Measurements from ENCODE around the gene ZSWIM9. TPM values are rescaled to one million over a fixed set of nuclear protein-coding genes. Genes with fewer than 3 reads are reported as not detected.
A peak's percentile ranks its signal among the peaks of the same experiment; 100 is the strongest.

Gene ZSWIM9
- total RNA-seq, 1 donor from 2014 or later, result 6.6 TPM

DNA sequence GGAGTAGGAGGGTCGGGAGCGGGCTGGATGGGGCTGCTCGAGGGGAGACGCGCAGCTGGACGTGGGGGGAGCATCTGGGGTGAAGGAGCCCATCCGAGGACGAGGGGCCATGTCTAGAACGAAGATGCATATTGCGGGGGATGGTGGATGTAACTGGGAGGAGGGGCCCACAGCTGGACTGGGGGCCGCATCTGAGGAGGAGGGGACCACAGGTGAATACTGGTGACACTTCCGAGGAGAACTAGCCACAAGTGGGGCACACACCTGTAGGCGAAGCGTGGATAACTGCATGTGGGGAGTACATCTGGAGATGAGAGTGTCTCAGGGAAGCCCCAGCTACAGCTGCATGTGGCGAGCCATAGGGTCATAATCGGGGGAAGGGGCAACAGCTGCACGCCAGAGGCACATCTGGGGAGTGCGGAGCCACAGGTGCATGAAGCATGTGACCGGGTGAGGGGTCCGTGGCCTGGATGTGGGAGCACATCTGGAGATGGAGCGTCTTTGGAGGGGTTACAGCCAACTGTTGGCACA lies 402 bp downstream of the ZSWIM9 start:
- ATAC-seq (no peak), DNase-seq (ENCODE audit: missing footprints) (no peak)
- intact Hi-C loops (cut with DNase I), result loop anchor here (10.0 kb wide), 1 partner anchor 914 kb away; the partner anchor contains the start of gene SNRNP70

DNA sequence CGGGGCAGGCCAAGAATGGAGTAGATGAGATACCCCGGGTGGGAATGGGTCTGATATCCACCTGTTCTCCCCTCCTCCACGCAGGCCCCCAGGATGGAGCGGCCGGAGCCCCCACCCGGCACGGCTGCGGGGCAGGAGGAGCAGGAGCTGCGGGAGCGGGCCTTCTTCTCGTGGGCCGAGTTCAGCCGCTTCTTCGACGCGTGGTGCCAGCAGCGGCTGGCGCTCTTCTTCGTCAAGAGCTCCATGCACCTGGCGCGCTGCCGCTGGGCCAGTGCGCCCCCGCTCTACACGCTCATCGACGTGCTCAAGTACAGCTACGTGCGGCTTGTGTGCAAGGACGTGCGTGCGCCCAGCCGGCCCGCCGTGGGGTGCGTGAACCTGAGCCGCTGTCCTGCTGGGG lies 1.2 kb downstream of the ZSWIM9 start:
- ATAC-seq (no peak), DNase-seq (ENCODE audit: missing footprints) (no peak)
- intact Hi-C loops (cut with DNase I), result loop anchor here (10.0 kb wide), 1 partner anchor 913 kb away; the partner anchor contains the start of gene SNRNP70

DNA sequence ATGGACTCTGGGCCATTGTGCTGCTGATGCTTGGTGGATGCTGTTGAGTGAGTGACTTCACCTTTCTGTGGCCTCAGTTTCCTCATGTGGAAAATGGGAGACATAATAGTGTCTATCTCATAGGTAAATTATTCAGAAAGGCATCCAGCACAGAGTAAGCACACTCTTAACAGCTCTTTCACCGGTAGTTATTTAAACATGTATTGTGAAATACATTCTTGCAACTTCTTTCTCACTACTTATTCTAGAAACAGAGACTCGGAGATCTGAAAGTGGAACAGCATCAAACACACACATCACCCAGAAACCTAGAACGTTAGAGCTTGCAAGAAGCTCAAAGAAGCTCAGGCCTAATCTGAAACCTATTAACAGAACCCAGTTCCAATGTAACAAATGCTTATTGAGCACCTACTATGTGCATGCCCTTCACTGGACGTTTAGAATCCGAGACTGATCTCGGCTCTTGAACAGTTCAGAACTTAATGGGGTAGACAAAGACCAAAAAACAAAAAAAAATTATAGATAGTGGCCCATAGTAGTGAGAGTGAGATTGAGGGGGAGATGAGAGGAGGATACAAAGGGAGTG lies 4.1 kb downstream of the ZSWIM9 start:
- ATAC-seq (no peak), DNase-seq (ENCODE audit: missing footprints) (no peak)
- intact Hi-C loops (cut with DNase I), result loop anchor here (10.0 kb wide), 1 partner anchor 910 kb away; the partner anchor contains the start of gene SNRNP70

DNA sequence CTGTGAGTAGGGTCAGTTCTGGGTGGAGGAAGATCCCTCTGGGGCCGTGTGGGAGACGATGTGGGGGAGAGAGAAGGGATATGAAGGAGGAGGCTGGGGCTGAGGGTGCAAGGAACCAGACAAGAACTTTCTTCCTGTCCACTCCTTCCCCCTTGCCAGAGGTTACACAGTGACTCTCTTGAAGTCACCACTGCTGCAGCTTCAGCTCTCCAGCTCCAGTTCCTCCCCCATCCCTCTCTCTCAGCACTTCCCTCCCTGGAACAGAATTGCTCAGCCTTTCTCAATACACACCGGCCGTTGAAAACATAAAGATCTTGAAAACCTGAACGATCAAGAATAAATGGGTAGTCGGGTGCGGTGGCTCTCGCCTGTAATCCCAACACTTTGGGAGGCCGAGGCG lies 5.1 kb downstream of the ZSWIM9 start:
- ATAC-seq (no peak), DNase-seq (ENCODE audit: missing footprints) (no peak)
- intact Hi-C loops (cut with DNase I), result loop anchor here (10.0 kb wide), 1 partner anchor 909 kb away; the partner anchor contains the start of gene SNRNP70

DNA sequence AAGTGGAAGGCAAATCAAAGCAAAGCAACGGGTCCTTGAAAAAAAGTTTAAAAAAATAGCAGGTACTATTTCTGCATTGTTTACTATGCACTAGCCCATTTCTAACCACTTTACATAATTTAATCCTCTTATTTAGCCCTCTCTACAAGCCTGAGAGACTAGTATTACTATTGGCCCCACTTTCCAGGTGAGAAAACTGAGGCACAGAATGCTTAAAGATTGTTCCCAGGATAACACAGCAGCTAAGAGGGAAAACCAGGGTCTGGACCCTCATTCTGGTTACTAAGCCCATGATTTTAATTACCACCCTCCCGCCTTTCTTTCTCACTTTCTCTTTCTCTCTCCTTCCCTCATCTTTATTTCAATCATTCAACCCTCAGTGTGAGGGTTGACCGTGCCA lies 5.7 kb downstream of the ZSWIM9 start:
- ATAC-seq (no peak), DNase-seq (ENCODE audit: missing footprints) (no peak)
- intact Hi-C loops (cut with DNase I), result loop anchor here (10.0 kb wide), 1 partner anchor 909 kb away; the partner anchor contains the start of gene SNRNP70

DNA sequence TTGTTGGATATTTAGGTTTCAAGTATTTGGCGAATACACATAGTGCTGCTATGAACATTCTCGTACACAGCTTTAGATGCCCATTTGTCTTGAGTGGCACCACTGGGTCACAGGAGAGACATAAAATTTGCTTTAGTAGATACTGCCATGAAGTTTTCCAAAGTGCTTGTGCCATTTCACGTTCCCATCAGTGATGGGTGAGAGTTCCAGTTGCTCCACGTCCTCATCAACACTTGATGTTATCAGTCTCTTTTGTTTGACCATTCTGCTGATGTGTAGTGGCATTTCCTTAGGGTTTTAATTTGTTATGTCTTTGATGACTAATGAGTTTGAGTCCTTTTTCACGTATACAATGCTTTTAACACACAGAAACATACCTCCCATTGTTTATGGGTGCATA lies 11.0 kb downstream of the ZSWIM9 start:
- intact Hi-C loops (cut with DNase I), result no loop called here
- DNase-seq (ENCODE audit: missing footprints), result no peak

DNA sequence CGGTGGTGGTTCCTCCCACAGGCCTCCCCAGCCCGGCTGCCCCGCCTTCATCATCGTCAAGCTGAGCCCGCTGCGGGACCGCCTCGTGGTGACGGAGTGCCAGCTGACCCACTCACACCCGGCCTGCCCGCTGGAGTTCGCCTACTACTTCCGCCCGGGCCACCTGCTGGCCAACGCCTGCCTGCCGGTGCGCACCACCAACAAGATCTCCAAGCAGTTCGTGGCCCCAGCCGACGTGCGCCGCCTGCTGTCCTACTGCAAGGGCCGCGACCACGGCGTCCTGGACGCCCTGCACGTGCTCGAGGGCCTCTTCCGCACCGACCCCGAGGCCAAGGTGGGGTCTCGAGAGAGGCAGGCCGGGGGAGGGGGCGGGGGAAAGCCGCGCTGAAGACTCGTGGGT lies 12.0 kb downstream of the ZSWIM9 start:
- ATAC-seq (no peak), DNase-seq (ENCODE audit: missing footprints) (no peak)
- intact Hi-C loops (cut with DNase I), result no loop called here

More for the DNA sequence above, 11.0 kb downstream of the ZSWIM9 start:
- no peak for ATAC-seq

DNA sequence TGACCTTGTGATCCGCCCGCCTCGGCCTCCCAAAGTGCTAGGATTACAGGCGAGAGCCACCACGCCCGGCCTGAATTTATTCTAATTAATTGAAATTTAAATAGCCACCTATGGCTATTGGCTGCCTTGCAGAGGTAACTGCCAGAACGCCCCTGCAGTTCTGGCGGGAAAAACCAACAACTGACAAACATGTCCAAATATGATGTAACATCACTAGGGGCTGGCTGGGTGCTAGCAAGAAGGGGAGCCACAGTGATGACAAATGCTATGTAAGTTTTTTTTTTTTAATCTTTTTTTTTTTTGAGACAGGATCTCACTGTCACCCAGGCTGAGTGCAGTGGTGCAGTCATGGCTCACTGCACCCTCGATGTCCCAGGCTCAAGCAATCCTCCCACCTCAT lies 12.9 kb downstream of the ZSWIM9 start:
- intact Hi-C loops (cut with DNase I), result no loop called here
- no peak for DNase-seq (ENCODE audit: missing footprints)

DNA sequence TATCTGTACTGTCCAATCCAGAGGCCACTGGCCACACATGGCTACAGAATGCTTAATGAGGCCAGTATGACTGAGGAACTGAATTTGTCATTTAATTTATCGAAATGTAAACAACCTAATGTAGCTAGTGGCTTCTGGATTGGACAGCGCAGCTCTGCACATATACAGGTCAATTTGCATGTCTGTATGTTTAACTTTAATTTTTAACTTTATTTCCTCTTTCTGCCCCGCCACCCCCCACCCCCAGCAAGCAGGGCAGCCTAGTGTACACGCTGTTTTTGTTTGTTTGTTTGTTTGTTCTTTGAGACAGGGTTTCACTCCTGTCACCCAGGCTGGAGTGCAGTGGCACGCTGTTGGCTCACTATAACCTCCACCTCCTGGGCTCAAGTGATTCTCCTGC lies 15.5 kb downstream of the ZSWIM9 start:
- DNase-seq (ENCODE audit: missing footprints), result no peak
- no peak for ATAC-seq
- intact Hi-C loops (cut with DNase I), result no loop called here

More for the DNA sequence above, 12.9 kb downstream of the ZSWIM9 start:
- ATAC-seq, result no peak

DNA sequence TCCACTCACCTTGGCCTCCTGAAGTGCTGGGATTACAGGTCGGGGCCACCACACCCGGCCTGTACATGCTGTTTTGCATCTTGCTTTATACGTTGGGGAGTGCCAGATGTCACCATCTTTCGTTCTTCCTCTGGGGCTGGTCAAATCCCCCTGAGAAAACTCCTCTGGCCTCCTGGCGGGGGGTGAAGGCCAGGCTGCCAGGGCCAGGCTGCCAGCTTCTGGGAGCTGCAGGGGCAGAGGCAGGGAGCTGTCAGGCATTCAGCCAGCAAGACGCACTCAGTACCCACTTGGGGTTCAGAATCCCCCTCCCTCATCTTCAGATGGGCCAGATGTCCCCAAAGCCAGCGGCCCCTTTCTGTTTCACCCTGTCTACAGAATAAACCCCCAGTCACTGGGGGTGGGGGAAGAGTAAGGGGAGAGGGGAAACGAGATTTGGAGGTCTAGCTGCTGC lies 16.1 kb downstream of the ZSWIM9 start:
- DNase-seq (ENCODE audit: missing footprints) (no peak), ATAC-seq (no peak)
- intact Hi-C loops (cut with DNase I), result no loop called here

DNA sequence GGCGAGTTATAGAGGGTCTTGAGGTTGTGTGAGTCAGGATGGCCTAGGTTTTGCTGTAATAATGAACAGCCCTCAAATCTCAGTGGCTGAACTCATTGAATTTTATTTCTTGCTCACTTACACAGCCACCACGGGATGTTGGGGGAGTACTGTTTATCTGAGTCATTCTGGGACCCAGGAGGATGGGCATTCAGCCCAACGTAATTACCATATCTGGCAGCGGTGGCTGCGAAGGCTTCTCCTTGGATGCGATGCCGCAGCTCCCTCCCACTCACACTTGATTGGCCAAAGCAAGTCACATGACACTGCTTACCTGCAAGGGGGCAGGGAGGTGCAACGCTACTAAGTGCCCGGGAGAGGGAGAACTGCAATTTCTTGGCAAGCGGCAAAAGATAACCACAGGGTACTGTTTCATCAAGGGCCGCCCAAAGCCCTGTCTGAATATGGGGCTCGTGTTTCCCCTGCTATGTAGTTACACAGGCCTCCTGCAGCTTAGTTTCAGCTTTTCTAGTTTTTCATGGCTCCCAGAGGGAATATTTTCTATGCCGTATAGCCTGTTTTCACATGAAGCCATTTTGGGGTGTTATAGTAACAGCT lies 19.9 kb downstream of the ZSWIM9 start:
- intact Hi-C loops (cut with DNase I), result no loop called here
- DNase-seq (ENCODE audit: missing footprints) (no peak), ATAC-seq (no peak)

DNA sequence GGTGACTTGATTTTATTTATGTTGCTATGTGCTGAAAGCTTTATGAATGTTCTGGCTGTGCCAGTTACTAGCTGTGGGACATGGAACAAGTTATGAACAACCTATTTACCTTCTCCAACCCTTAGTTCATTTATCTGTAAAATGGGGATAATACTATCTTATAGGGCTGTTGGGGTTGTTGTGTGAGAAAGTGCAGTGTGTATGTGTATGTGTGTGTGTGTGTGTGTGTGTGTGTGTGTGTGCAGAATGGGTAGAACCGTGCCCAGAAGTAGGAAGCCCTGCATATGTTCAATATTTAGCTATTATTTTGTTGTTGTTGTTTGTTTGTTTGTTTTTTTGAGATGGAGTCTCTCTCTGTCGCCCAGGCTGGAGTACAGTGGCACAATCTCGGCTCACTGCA lies 20.4 kb downstream of the ZSWIM9 start:
- no peak for ATAC-seq
- DNase-seq (ENCODE audit: missing footprints), result no peak
- intact Hi-C loops (cut with DNase I), result no loop called here

DNA sequence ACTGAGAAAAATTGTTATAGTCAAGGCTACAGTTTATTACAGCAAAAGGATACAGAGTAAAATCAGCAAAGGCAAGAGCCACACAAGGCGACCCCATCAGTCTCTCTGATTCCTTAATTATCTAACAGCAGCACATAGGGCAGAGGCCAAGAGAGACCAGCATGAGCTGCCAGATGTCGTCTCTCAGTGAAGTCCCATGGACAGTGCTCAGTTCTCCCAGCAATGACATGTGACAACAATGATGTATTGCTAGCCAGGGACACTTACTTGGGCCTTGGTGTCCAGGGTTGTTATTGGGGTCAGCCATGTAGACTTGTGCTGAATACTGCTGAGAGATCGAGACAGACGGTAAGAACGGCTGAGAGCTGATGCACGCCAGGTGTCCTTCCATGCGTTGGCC lies 22.3 kb downstream of the ZSWIM9 start:
- ATAC-seq (no peak), DNase-seq (ENCODE audit: missing footprints) (no peak)
- intact Hi-C loops (cut with DNase I), result no loop called here

DNA sequence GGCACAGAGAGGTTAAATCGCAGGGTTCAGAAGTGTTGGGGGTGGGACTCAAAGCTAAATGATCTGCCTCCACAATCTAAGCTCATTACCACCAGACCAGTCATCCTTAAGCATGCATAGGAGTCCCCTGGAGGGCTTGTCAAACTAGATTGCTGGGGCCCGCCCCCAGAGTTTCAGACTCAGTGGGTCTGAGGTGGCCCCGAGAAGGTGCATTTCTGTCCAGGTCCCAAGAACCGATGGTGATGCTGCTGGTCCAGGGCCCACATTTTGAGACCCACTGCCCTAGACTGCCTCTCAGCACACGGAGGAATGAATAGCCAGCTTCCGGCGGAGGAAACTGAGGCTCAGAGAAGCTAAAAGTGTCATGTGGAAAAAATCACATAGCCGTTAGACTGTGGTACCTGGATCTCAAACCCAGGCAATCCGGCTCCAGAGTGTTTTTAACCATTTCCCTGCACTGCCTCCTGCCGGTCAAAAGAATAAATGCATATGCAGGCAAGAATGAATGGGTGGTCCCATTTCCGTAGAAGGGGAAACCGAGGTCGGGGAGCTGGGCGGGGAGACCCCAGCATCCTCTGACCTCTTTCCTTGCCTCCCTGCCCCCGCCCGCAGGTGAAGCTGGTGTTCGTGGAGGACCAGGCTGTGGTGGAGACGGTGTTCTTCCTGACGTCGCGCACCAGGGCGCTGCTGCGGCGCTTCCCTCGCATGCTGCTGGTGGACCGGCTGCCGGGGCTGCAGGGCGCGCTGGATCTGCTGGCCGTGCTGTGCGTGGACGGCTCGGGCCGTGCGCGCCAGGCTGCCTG lies 23.8 kb downstream of the ZSWIM9 start:
- intact Hi-C loops (cut with DNase I), result no loop called here
- DNase-seq (ENCODE audit: missing footprints) (no peak), ATAC-seq (no peak)

DNA sequence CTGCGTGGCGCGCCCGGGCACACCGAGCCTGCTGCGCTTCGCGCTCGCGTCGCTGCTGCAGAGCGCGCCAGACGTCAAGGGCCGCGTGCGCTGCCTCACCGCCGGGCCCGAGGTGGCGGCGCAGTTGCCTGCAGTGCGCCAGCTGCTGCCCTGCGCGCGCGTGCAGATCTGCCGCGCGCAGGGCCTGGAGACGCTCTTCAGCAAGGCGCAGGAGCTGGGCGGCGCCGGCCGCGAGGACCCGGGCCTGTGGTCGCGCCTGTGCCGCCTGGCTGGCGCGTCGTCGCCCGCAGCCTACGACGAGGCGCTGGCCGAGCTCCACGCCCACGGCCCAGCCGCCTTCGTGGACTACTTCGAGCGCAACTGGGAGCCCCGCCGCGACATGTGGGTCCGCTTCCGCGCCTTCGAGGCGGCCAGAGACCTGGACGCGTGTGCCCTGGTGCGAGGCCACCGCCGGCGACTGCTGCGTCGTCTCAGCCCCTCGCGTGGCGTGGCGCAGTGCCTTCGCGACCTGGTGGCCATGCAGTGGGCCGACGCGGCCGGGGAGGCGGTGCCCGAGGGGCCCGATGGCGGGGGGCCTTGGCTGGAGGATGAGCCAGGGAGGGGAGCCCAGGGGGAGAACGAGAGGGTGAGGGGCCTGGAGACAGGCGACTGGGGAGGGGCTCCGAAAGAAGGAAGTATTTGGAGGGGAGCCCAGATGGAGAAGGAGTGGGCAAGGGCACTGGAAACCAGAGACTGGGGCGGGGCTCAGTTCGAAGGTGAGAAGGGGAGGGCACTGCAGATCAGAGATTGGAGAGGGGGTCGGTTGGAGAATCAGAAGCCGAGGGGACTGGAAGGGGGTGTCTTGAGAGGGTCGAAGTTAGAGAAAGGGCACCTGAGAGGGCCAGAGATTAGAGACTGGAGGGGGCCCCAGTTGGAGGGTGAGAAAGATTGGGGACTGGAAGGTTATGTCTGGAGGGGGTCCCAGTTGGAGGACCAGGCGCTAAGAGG lies 24.7 kb downstream of the ZSWIM9 start:
- DNase-seq (ENCODE audit: missing footprints) (no peak), ATAC-seq (no peak)
- intact Hi-C loops (cut with DNase I), result no loop called here

DNA sequence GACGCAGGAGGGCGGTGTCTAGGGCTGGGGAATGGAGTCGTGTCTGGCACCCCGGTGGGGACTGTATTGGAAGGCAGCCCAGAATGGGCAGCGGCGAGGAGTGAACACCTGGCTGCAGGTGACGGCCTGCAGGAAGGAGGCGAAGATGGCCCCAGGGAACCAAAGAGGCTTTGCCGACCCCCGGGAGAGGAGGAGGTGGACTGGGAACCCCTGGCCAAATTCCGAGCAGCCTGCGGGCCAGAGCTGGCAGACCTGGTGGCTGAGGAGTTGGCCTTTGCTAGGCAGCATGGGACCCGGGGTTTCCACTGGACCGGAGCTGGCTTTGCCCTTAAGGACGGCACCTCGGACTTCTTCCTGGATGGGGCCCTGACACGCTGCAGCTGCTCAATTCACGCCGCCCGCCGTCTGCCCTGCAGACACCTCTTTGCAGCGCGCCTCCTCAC lies 25.9 kb downstream of the ZSWIM9 start:
- intact Hi-C loops (cut with DNase I), result no loop called here
- DNase-seq (ENCODE audit: missing footprints) (no peak), ATAC-seq (peak; percentile 20)

DNA sequence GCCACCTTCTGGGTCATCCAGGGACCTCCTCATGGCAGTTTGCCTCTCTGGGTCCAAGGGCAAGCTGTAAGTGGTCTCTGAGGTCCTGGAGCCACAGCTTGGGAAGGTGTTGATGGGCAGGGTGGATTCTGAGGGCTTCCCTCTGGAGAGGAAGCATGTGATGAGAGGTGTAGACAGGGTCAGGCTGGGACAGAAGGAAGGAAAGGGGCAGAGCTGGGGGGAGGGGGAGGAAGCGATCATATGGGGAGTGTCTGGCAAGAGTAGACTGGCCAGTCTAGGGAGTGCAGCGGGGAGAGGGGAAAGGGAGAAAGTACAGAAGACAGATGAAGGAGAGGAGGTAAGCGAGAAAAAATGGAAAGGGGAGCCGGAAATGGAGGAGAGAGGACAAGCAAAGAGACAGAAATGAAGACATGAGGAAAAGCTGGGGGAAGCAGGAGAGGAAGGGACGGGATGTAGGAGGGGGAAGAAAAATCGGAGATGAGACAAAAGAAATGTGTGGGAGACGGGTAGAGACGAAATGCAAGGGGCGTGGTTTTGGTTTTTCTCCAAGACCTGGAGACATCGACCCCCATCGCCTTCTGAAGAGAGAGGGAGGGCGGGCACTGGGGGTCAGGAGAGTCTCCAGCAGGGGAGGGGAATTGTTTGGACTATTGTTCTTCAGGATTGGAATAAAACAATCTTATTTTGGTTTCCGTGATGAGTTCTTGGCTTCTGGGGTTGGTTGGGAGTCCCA lies 26.6 kb downstream of the ZSWIM9 start:
- no peak for DNase-seq (ENCODE audit: missing footprints)
- peak; percentile 42 for ATAC-seq
- intact Hi-C loops (cut with DNase I), result no loop called here
